ENCODE data around the gene LIF. TPM values are rescaled to one million over a fixed set of nuclear protein-coding genes. Genes with fewer than 3 reads are reported as not detected.

LIF gene
- total and polyA plus RNA-seq, 2 of the 4 experiments (the other 2 are of a cell fraction), result 130 to 214 TPM

GRCh38 chr22:30293026-30293425, 46.5 kb upstream of the LIF start:
- H3K9ac ChIP-seq (ENCODE audit: low read depth, low read length), result no peak overlapping the region
- no peak overlapping the region for H3K14ac ChIP-seq (replicated peaks; ENCODE audit: low read depth, low read length)
- no peak overlapping the region for H2AK9ac ChIP-seq (replicated peaks; ENCODE audit: low read depth, low read length, poor library complexity)
- ChIA-PET CTCF (no interaction called here), POLR2A (ENCODE audit: unreplicated experiment) (no interaction called here)
- WGBS, 2 experiments (ENCODE audit: extremely low coverage in 2 of 2, insufficient read length in 1 of 2), result 89% methylated on average over 3 of the region's 7 CpGs; no CpG with 5 or more reads in 1 of the 2 experiments
- peaks cover 4 to 9% of the 10 kb centered on the region in 2 experiments for H3K79me1 ChIP-seq (ENCODE audit: low read depth in 1 of 2, low read length in 2 of 2)
- no peak overlapping the region for H2BK15ac ChIP-seq (ENCODE audit: low read depth, low read length)
- H3K4me3 ChIP-seq (ENCODE audit: insufficient read depth, low read depth, low read length), result no peak overlapping the region
- H3K4me1 ChIP-seq (ENCODE audit: control insufficient read depth, insufficient read depth, low read length), result peaks cover 20% of the 10 kb centered on the region; the same call in 1 of the 2 replicates
- peaks cover 6% of the 10 kb centered on the region for H3K9me1 ChIP-seq (ENCODE audit: insufficient read depth, low read length)
- H4K91ac ChIP-seq (ENCODE audit: insufficient read depth, low read depth, low read length), result no peak overlapping the region
- H3K56ac ChIP-seq (ENCODE audit: extremely low read depth, insufficient read depth, low read length), result no peak overlapping the region
- H3K4me2 ChIP-seq (ENCODE audit: low read depth, low read length), result no peak overlapping the region
- ATAC-seq (ENCODE audit: low read depth) (no peak), DNase-seq (no peak)
- no peak overlapping the region for H4K8ac ChIP-seq (ENCODE audit: low read depth in 2 of 2, low read length in 2 of 2)
- dilution Hi-C loops (cut with HindIII; ENCODE audit: low sequenced_read_pairs, unreplicated experiment), result no loop called here
- H2AFZ ChIP-seq (replicated peaks; ENCODE audit: low read length, poor library complexity), result no peak overlapping the region
- no peak overlapping the region for H2BK5ac ChIP-seq (ENCODE audit: low read depth, low read length, poor library complexity, severe bottlenecking)
- peaks cover 61% of the 10 kb centered on the region for H3K36me3 ChIP-seq (ENCODE audit: control insufficient read depth, insufficient read depth, low read length)
- H2BK20ac ChIP-seq (ENCODE audit: low read depth, low read length), result no peak overlapping the region
- H2BK120ac ChIP-seq (ENCODE audit: low read depth, low read length), result no peak overlapping the region
- BruUV-seq (replicated peaks), result no TSS peak
- H3K4ac ChIP-seq (ENCODE audit: low read depth, low read length), result no peak overlapping the region
- intact Hi-C loops (cut with micrococcal nuclease), result no loop called here
- no peaks in the 10 kb centered on the region for H3K27me3 ChIP-seq (ENCODE audit: control insufficient read depth, insufficient read depth, low read length)
- H3K27ac ChIP-seq (ENCODE audit: insufficient read depth, low read length), result no peak overlapping the region
- H4K20me1 ChIP-seq (ENCODE audit: insufficient read depth, low read length), result peaks cover 31% of the 10 kb centered on the region
- H4K5ac ChIP-seq (ENCODE audit: low read depth, low read length), result no peak overlapping the region
- H3K23ac ChIP-seq (ENCODE audit: low read depth, low read length), result no peak overlapping the region
- H3K18ac ChIP-seq (ENCODE audit: low read depth, low read length), result no peak overlapping the region
- no peak overlapping the region for H2AK5ac ChIP-seq (ENCODE audit: low read depth, low read length)
- in situ Hi-C loops (cut with MboI; ENCODE audit: low sequenced_read_pairs), result no loop called here
- TF ChIP-seq CEBPB (IDR thresholded peaks at IDR 0.05; ENCODE audit: low read depth, low read length) (no peak), POLR2A (IDR thresholded peaks at IDR 0.05; ENCODE audit: low read depth, low read length) (no peak), RFX5 (IDR thresholded peaks at IDR 0.05; ENCODE audit: low read depth, low read length) (no peak), FOS (IDR thresholded peaks at IDR 0.05; ENCODE audit: low read depth, low read length) (no peak), RAD21 (IDR thresholded peaks at IDR 0.05; ENCODE audit: low read length) (no peak), RCOR1 (IDR thresholded peaks at IDR 0.05; ENCODE audit: insufficient replicate concordance, low read length) (no peak), CTCF (conservative IDR thresholded peaks at IDR 0.05; ENCODE audit: low read depth, low read length) (no peak), MXI1 (IDR thresholded peaks at IDR 0.05; ENCODE audit: borderline replicate concordance, low read depth, low read length) (no peak), USF2 (IDR thresholded peaks at IDR 0.05; ENCODE audit: low read depth, low read length) (no peak), ELK1 (IDR thresholded peaks at IDR 0.05; ENCODE audit: borderline replicate concordance, low read depth, low read length) (no peak), BHLHE40 (IDR thresholded peaks at IDR 0.05; ENCODE audit: low read depth, low read length) (no peak), MAZ (IDR thresholded peaks at IDR 0.05; ENCODE audit: borderline replicate concordance, low read depth, low read length) (no peak), MAFK (IDR thresholded peaks at IDR 0.05; ENCODE audit: low read depth, low read length) (no peak), NFE2L2 (IDR thresholded peaks at IDR 0.05; ENCODE audit: low read depth, low read length) (no peak), CHD1 (IDR thresholded peaks at IDR 0.05; ENCODE audit: low read depth, low read length) (no peak), SMC3 (IDR thresholded peaks at IDR 0.05; ENCODE audit: low read depth, low read length) (no peak)
- no peaks in the 10 kb centered on the region for H3K9me3 ChIP-seq (ENCODE audit: control insufficient read depth, insufficient read depth, low read length)
